ENCODE measurements around the gene MRPL58. TPM values are rescaled to one million over a fixed set of nuclear protein-coding genes. Genes with fewer than 3 reads are reported as not detected.
"Not testable (repeated sequence)": the region's sequence is repeated elsewhere in the genome, so short reads cannot be mapped to it uniquely, and the experiment has no call there.

The MRPL58 gene
- total and polyA plus RNA-seq, 2 experiments from 2014 or later = 44.8 to 48.4 TPM

DNA sequence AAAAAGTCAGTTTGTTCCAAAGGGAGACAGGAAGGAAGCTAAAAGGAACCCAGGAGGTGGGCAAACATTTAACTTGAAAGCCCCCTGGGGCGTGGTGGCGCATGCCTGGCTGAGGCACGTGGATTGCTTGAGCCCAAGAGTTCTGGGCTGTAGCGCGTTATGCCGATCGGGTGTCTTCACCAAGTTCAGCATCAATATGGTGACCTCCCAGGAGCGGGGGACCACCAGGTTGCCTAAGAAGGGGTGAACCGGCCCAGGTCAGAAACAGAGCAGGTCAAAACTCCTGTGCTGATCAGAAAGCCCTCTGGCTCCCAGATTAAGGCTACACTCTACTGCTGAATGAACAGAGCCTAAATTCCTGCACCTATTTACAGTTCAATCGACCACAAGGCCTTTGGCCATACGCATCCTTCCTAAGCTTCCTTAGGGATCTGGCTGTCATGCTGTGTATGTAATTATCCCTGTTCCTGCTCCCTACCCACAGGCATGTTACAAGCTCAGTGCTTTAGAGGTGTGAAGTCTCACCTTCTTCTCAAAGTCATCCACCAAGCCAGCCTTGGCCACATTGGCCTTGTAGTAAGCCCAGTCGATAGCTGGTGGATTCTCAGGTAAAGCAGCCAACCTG is 29.3 kb downstream of the MRPL58 start:
- Histone ChIP-seq H3K27me3 (no peaks in the 10 kb centered on the region), H3K9me3 (ENCODE audit: low read depth) (no peaks in the 10 kb centered on the region), H3K4me3 (no peak overlapping the region), H3K36me3 (peaks cover 28% of the 10 kb centered on the region), H3K27ac (no peak overlapping the region), H3K4me1 (ENCODE audit: low read depth) (no peaks in the 10 kb centered on the region)
- no peak for DNase-seq (ENCODE audit: low read depth in 1 of 2, low spot score in 1 of 2)
- TF ChIP-seq, protein P1, sequence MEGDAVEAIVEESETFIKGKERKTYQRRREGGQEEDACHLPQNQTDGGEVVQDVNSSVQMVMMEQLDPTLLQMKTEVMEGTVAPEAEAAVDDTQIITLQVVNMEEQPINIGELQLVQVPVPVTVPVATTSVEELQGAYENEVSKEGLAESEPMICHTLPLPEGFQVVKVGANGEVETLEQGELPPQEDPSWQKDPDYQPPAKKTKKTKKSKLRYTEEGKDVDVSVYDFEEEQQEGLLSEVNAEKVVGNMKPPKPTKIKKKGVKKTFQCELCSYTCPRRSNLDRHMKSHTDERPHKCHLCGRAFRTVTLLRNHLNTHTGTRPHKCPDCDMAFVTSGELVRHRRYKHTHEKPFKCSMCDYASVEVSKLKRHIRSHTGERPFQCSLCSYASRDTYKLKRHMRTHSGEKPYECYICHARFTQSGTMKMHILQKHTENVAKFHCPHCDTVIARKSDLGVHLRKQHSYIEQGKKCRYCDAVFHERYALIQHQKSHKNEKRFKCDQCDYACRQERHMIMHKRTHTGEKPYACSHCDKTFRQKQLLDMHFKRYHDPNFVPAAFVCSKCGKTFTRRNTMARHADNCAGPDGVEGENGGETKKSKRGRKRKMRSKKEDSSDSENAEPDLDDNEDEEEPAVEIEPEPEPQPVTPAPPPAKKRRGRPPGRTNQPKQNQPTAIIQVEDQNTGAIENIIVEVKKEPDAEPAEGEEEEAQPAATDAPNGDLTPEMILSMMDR (IDR thresholded peaks at IDR 0.05; ENCODE audit: low read depth, low read length) = no peak

DNA sequence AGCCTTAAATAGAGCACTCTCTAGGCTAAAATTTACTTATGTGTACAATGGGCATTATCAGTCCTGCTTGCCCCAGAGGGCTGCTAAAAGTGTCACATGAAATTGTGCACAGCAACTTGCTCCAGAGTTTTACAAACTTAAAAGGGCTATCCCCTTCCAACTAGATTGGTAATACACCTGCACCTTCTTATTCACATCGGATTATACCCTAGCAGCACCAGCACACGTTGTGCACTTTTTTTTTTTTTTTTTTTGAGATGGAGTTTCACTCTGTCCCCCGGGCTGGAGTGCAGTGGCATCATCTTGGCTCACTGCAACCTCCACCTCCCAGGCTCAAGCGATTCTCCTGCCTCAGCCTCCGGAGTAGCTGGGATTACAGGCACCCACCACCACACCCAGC is 31.3 kb downstream of the MRPL58 start:
- not testable (repeated sequence) for DNase-seq (ENCODE audit: low read depth in 1 of 2, low spot score in 1 of 2); H3K4me1 ChIP-seq (ENCODE audit: low read depth); H3K4me3 ChIP-seq; H3K27ac ChIP-seq; H3K27me3 ChIP-seq; H3K9me3 ChIP-seq (ENCODE audit: low read depth)
- peaks cover 21% of the 10 kb centered on the region for H3K36me3 ChIP-seq

DNA sequence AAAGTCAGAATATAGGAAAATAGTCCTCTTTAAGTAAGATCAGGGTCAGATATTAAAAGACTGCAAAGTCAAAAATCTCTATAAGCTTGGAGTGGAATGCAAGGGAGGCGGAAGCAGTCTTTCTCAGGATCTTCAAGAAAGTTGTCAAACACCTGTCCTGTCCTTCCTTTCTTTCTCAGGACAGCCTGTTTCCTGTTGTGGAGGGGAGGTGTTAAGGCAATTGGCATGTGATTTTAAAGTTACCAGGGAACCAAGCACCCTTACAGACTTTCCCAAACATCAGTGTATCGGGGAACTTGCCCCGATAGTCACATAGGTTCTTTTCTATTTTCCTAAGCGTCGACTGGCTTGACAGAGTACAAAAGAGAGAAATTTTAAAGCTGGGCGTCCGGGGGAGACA is 32.2 kb downstream of the MRPL58 start:
- H3K36me3 ChIP-seq = peaks cover 15% of the 10 kb centered on the region
- no peak overlapping the region for H3K4me3 ChIP-seq
- no peak for DNase-seq (ENCODE audit: low read depth in 1 of 2, low spot score in 1 of 2)
- no peak overlapping the region for H3K27ac ChIP-seq
- no peaks in the 10 kb centered on the region for H3K9me3 ChIP-seq (ENCODE audit: low read depth)
- TF ChIP-seq, protein P1 (IDR thresholded peaks at IDR 0.05; ENCODE audit: low read depth, low read length) = no peak
- H3K27me3 ChIP-seq = no peaks in the 10 kb centered on the region
- peaks cover 8% of the 10 kb centered on the region for H3K4me1 ChIP-seq (ENCODE audit: low read depth)

DNA sequence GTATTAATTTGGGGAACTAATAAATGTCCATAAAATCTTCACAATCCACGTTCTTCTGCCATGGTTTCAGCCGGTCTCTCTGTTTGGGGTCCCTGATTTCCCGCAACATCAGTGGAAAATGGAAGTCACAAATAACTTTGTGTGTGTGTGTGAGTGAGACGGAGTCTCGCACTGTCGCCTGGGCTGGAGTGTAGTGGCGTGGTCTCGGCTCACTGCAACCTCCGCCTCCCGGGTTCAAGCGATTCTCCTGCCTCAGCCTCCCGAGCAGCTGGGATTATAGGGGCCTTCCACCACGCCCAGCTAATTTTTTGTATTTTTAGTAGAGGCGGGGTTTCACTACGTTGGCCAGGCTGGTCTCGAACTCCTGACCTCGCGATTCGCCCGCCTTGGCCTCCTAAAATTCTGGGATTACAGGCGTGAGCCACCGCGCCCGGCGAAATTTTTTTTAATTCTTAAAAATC is 33.5 kb downstream of the MRPL58 start:
- Histone ChIP-seq H3K27ac (peak overlapping the region; percentile 86), H3K36me3 (peaks cover 12% of the 10 kb centered on the region), H3K4me3 (peak overlapping the region; percentile 52)
- not testable (repeated sequence) for H3K9me3 ChIP-seq (ENCODE audit: low read depth); H3K27me3 ChIP-seq; DNase-seq (ENCODE audit: low read depth in 1 of 2, low spot score in 1 of 2); H3K4me1 ChIP-seq (ENCODE audit: low read depth)

DNA sequence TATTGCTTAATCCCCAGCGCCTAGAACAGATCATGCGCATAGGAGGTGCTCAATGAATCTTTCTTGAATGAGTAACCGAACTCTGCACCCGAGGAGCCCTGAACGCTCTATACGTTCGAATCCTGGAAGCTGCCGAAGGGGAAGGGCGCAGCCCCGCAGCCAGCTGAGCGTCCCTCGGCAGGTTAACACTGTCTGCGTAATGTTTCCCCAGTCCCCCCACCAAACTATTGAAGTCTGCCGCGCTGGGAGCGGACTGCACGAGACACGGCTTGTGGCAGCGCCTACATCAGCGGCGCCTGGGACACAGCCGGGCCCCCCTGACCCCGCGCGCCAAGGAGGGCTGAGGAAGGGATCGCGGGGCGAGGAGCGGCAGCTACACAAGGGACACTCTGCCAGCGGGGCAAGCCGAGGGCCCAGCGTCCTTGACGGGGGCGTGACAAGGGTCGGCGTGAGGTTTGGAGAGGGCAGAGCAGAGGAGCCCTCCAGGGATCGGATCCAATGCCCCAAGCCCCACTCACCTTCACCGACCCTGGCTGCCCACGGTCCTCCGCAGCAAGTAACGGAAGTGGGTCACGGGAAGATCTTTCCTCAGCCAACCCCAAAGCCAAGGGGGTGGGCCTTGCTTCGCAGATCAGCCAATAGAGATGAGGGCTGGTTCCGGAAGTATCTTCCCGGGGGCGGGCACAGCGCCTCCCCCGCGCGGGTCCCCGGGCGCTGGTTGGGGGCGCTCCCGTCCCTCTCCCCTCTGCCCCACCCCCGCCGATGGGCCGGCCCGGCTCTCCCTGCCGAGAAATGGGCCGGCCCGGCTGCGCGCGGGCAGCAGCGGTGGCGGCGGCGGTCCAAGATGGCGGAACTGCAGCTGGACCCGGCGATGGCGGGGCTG is 34.2 kb downstream of the MRPL58 start, which contains the start of the genes ATP5PD and KCTD2:
TSS of gene ATP5PD (minus strand) at position 563 of the 883 bp plus-strand sequence. CDS start 4,319 bp downstream, outside the sequence.
TSS of gene KCTD2 (plus strand) at position 819 of the 883 bp plus-strand sequence. CDS start at position 845, 26 bp downstream.
- Histone ChIP-seq H3K36me3 (peaks cover 12% of the 10 kb centered on the region), H3K4me1 (ENCODE audit: low read depth) (peaks cover 8% of the 10 kb centered on the region), H3K9me3 (ENCODE audit: low read depth) (no peaks in the 10 kb centered on the region), H3K27me3 (no peaks in the 10 kb centered on the region), H3K4me3 (peak within 1 kb of the TSS; percentile 52), H3K27ac (peak within 1 kb of the TSS; percentile 86)
- DNase-seq (ENCODE audit: low read depth in 1 of 2, low spot score in 1 of 2) = peak; percentile 97 to 98
- TF ChIP-seq, protein P1 (IDR thresholded peaks at IDR 0.05; ENCODE audit: low read depth, low read length) = no peak

DNA sequence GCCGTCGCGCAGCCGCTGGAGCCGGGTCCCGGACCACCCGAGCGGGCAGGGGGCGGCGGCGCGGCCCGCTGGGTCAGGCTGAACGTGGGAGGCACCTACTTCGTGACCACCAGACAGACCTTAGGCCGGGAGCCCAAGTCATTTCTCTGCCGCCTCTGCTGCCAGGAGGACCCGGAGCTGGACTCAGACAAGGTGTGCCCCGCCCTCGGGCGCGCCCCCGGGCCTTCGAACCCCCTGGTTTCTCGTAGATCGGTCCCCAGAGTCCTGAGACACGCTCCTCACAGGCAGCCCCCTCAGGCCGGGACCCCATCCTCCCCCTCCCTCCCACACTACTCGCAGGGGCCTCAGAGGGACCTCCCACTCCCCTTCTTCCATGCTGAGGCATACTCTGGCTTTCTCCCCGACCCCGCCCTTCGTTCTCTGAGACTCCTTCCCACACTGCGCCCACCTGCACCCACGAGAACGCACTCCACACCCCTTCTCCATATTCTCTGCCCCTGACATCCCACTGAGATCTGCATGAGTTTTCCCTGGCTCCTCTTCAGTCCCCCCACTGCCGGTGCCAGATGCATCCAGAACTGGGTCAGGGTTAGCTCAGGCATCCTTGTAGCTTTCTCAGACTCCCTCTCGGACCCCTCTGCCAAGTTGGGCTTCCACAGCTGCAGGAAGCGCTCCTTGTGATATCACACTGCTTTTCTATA is 35.1 kb downstream of the MRPL58 start:
- H3K27me3 ChIP-seq = no peaks in the 10 kb centered on the region
- TF ChIP-seq, protein P1 (IDR thresholded peaks at IDR 0.05; ENCODE audit: low read depth, low read length) = no peak
- peak overlapping the region; percentile 52 for H3K4me3 ChIP-seq
- H3K27ac ChIP-seq = peak overlapping the region; percentile 67
- H3K4me1 ChIP-seq (ENCODE audit: low read depth) = peaks cover 8% of the 10 kb centered on the region
- H3K36me3 ChIP-seq = peaks cover 14% of the 10 kb centered on the region
- no peaks in the 10 kb centered on the region for H3K9me3 ChIP-seq (ENCODE audit: low read depth)
- peak; percentile 21 to 31 for DNase-seq (ENCODE audit: low read depth in 1 of 2, low spot score in 1 of 2)
